Measurements from ENCODE around the gene GDA.

GDA gene

DNA sequence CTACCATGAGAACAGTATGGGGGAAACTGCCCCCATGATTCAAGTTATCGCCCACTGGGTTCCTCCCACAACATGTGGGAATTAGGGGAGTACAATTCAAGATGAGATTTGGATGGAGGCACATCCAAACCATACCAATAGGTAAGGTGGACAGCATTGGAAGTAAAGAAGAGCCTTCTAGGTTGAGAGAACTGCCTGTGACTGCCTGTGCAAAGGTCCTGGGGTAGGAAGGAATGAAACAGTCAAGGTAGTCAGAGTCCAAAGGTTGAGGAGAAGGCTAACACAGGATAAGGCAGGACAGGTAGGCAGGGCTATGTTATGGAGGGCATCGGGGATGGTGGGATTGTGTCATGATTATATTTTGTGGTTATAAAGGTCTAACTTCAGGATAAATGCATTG lies 6.1 kb downstream of the GDA start:
- in situ Hi-C loops (cut with HindIII; ENCODE audit: low sequenced_read_pairs): no loop called here
- TF ChIP-seq CTCF (IDR thresholded peaks at IDR 0.05; ENCODE audit: low read depth, low read length, missing control alignments): no peak
- no peak for DNase-seq (ENCODE audit: low read depth)
- no peak overlapping the region for H3K4me3 ChIP-seq (ENCODE audit: low read depth, low read length)

DNA sequence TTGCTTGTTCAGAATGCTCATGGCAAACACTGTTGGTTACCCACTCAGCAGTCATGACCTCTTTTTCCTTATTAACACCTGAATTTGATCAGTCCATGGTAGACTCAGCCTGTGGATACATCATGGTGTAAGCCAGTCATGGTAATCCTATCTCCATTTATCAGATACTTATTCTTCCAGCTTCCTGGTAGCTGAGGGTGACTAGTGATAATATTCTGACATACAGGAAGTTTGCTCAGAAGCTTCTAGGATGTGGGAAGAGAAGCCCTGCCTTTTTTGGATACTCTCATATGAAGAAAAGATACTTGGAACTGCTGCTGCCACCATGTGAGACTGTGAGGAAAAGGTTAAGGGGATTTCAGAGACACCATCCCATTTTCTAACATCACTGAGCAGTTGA lies 7.3 kb downstream of the GDA start:
- H3K4me3 ChIP-seq (ENCODE audit: low read depth, low read length): no peak overlapping the region
- in situ Hi-C loops (cut with HindIII; ENCODE audit: low sequenced_read_pairs): no loop called here
- DNase-seq (ENCODE audit: low read depth): no peak
- TF ChIP-seq CTCF (IDR thresholded peaks at IDR 0.05; ENCODE audit: low read depth, low read length, missing control alignments): no peak

DNA sequence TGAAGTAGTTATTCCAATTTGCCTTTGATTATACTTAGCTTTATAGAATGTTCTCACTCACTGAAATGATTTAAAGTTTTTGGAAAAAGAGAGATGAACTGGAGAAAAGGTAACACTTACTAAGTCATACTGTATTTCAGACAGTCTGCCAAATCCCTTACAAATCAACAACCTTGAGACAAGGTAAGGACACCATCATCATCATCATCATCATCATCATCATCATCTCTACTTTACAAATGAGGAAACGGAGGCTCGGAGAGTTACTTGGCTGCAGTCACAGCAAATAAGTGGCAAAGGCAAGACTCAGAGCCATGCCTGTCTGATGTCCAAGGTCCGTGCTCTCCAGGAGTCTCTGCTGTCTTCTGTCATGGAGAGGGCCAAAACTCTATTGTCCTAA lies 9.4 kb downstream of the GDA start:
- no peak for TF ChIP-seq CTCF (IDR thresholded peaks at IDR 0.05; ENCODE audit: low read depth, low read length, missing control alignments)
- no peak overlapping the region for H3K4me3 ChIP-seq (ENCODE audit: low read depth, low read length)
- DNase-seq (ENCODE audit: low read depth): no peak
- in situ Hi-C loops (cut with HindIII; ENCODE audit: low sequenced_read_pairs): no loop called here

DNA sequence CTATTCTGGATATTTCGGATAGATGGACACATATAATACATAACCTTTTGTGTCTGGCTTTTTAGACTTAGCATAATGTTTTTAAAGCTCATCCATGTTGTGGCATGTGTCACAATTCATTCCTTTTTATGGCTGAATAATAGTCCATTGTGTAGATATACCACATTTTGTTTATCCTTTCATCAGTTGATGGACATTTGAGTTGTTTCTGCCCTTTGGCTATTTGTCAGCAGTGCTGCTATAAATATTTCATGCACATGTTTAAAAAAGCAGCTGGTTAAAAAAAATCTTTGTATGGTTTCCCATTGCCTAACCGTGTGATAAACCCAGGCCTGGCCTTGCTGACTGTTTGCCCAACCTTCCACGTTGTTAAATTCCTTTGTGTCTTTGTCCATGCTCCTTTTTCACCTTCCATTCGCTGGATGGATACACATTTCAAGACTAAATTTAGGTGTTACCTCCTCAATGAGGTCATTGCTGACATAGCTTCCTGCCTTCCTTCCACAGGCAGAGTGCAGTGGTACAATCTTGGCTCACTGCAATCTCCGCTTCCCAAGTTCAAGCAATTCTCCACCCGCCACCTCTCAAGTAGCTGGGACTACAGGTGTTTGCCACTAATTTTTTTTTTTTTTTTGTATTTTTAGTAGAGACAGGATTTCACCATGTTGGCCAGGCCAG lies 11.3 kb downstream of the GDA start:
- H3K4me3 ChIP-seq (ENCODE audit: low read depth, low read length): no peak overlapping the region
- no peak for DNase-seq (ENCODE audit: low read depth)
- in situ Hi-C loops (cut with HindIII; ENCODE audit: low sequenced_read_pairs): no loop called here
- no peak for TF ChIP-seq CTCF (IDR thresholded peaks at IDR 0.05; ENCODE audit: low read depth, low read length, missing control alignments)

DNA sequence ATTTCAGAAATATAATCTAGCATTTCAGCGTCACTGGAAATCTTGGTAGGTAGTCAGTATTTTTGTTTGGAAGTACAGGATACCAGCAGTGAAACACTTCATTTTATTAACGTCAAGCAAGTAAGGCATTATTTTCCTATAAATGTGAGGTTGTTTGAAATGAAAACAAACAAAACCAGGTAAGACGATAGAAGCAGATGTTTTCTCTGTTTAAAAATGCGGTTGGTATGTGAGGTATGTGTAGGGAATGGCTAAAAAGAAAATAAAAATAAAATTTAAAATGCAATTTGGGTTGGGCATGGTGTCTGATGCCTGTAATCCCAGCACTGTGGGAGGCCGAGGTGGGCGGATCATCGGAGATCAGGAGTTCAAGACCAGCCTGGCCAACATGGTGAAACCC lies 16.1 kb downstream of the GDA start:
- no peak for DNase-seq (ENCODE audit: low read depth)
- H3K4me3 ChIP-seq (ENCODE audit: low read depth, low read length): no peak overlapping the region
- in situ Hi-C loops (cut with HindIII; ENCODE audit: low sequenced_read_pairs): no loop called here
- TF ChIP-seq CTCF (IDR thresholded peaks at IDR 0.05; ENCODE audit: low read depth, low read length, missing control alignments): no peak

DNA sequence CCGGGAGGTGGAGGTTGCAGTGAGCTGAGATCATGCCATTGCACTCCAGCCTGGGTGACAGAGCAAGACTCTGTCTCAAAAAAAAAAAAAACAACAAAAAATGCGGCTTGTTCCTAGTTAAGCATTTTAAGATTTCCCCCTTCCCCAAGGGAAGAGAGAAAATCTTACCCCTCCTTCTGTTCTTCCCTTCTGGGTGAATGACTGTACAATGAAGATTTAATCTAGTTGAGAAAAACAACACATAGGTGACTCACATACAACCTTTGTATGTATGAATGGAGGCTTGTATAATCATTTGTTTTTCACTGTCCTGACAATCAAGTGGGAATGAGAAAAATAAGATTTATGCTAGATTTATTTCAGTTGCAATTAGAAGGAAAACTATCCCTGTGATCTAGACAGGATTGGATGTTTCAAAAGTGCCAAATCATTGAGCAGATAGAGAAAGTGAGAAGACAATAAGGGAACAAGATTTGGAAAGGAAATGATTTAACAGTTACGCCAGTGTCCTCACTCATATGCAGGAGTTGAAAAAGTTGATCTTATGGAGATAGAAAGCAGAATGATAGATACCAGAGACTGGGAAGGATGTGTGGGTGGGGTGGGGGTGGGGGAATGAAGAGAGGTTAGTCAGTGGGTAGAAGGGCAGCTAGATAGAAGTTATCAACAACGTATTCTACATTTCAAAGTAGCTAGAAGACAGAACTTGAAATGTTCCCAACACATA lies 16.7 kb downstream of the GDA start:
- in situ Hi-C loops (cut with HindIII; ENCODE audit: low sequenced_read_pairs): no loop called here
- DNase-seq (ENCODE audit: low read depth): no peak
- no peak for TF ChIP-seq CTCF (IDR thresholded peaks at IDR 0.05; ENCODE audit: low read depth, low read length, missing control alignments)
- H3K4me3 ChIP-seq (ENCODE audit: low read depth, low read length): no peak overlapping the region

Measured in astrocyte of the cerebellum (primary cell).